HCT116 (cell line): ENCODE results near the gene NDUFA11. TPM values are rescaled to one million over a fixed set of nuclear protein-coding genes. Genes with fewer than 3 reads are reported as not detected.

Experiments
- ATAC-seq: fragments of 200-7000 bp; cut with Tn5 transposase; 2 replicates; pipeline ENCODE4 v1.9.1; 2020; ENCODE audit warnings: mild to moderate bottlenecking, moderate library complexity
- BruUV-seq: library from RNA; stranded (reverse); fragments of 400-500 nt; replicated peaks from 2 replicates; lab custom pipeline; 2021; lab: Mats Ljungman, UMichigan
- CTCF ChIA-PET: fragments of 300-600 bp; sonication (Branson Sonifier 250); formaldehyde crosslinking; loops from one replicate; lab custom pipeline; 2021; ENCODE audit warnings: antibody characterized with exemption; lab: Charles Lee
- POLR2A ChIA-PET: fragments of 300-600, 350-600 bp; sonication (Branson Sonifier 250); formaldehyde crosslinking; loops from one replicate; lab custom pipeline; 2021; ENCODE audit warnings: antibody characterized with exemption; lab: Charles Lee
- RAD21 ChIA-PET, 2 experiments: fragments of 300-600 bp; sonication (Branson Sonifier 250); formaldehyde crosslinking; loops; one replicate each; lab custom pipeline; 2023; ENCODE audit warnings: low total read pairs in 2 of 2; ENCODE audit not compliant: uncharacterized antibody in 2 of 2, unreplicated experiment in 2 of 2, low non-redundant PET in 1 of 2; lab: Charles Lee
- DNase-seq: peaks from one replicate; pipeline ENCODE4 v3.0.0-alpha.2; 2010; ENCODE audit warnings: low read depth, low spot score
- H2AFZ ChIP-seq: fragments of 200-600 bp; shearing (Covaris generic), sonication (generic); 2 replicates; pipeline ENCODE4 v1.6.1; 2017; ENCODE audit warnings: low read depth, mixed run types, mixed read lengths, antibody characterized with exemption, low read length; ENCODE audit not compliant: poor library complexity, severe bottlenecking
- H3K27ac ChIP-seq: 2 replicates; pipeline ENCODE4 v1.5.1; 2012; ENCODE audit warnings: low read depth, low read length
- H3K27me3 ChIP-seq: fragments of 200-600 bp; sonication (generic); 2 replicates; pipeline ENCODE4 v1.6.1; 2016; ENCODE audit warnings: mixed run types, low read length, mixed read lengths; ENCODE audit not compliant: insufficient read depth
- H3K36me3 ChIP-seq, 2 experiments: fragments of 200-500 bp in 1 of 2; fragments of 200-600 bp in 1 of 2; sonication (Bioruptor generic) in 1 of 2; sonication (generic) in 1 of 2; 2 replicates each; pipeline versions ENCODE4 v1.5.1 to v1.6.1; 2014 to 2016; ENCODE audit warnings: low read length in 2 of 2, inconsistent platforms in 1 of 2, mixed read lengths in 1 of 2, mixed run types in 1 of 2; ENCODE audit not compliant: insufficient read depth in 2 of 2, control insufficient read depth in 1 of 2
- H3K4me1 ChIP-seq, 2 experiments: fragments of 200-600 bp in 1 of 2; sonication (generic) in 1 of 2; 2 replicates each; pipeline versions ENCODE4 v1.5.1 to v1.6.1; 2012 to 2017; ENCODE audit warnings: low read length in 2 of 2, inconsistent platforms in 1 of 2, mild to moderate bottlenecking in 1 of 2, mixed read lengths in 1 of 2, mixed run types in 1 of 2, moderate library complexity in 1 of 2; ENCODE audit not compliant: insufficient read depth in 2 of 2, control insufficient read depth in 1 of 2
- H3K4me2 ChIP-seq: fragments of 200-600 bp; sonication (generic); 2 replicates; pipeline ENCODE4 v1.6.1; 2017; ENCODE audit warnings: mixed run types, low read length, mixed read lengths
- H3K4me3 ChIP-seq, 2 experiments: fragments of 200-600 bp in 1 of 2; sonication (generic) in 1 of 2; replicated peaks in 1 of 2; 2 replicates each; pipeline ENCODE4 v1.5.1; 2011 to 2016; ENCODE audit warnings: low read length in 2 of 2, control low read depth in 1 of 2, low read depth in 1 of 2, mild to moderate bottlenecking in 1 of 2, mixed read lengths in 1 of 2, mixed run types in 1 of 2
- H3K79me2 ChIP-seq: fragments of 200-600 bp; sonication (generic); 2 replicates; pipeline ENCODE4 v1.6.1; 2017; ENCODE audit warnings: mild to moderate bottlenecking, mixed run types, low read length, moderate library complexity, mixed read lengths; ENCODE audit not compliant: insufficient read depth
- H3K9ac ChIP-seq: fragments of 200-600 bp; sonication (generic); 2 replicates; pipeline ENCODE4 v1.6.1; 2016; ENCODE audit warnings: low read length, mixed read lengths
- H3K9me2 ChIP-seq: fragments of 200-600 bp; sonication (generic), shearing (Covaris generic); 2 replicates; pipeline ENCODE4 v1.6.1; 2017; ENCODE audit warnings: mixed run types, mild to moderate bottlenecking, moderate library complexity; ENCODE audit not compliant: insufficient read depth
- H3K9me3 ChIP-seq, 2 experiments: fragments of 200-500 bp in 1 of 2; fragments of 200-600 bp in 1 of 2; sonication (Bioruptor generic) in 1 of 2; sonication (generic) in 1 of 2; 2 replicates each; pipeline ENCODE4 v1.6.1; 2014 to 2017; ENCODE audit warnings: low read length in 2 of 2, mixed read lengths in 2 of 2, inconsistent platforms in 1 of 2, low read depth in 1 of 2, mild to moderate bottlenecking in 1 of 2, mixed run types in 1 of 2, moderate library complexity in 1 of 2; ENCODE audit not compliant: control insufficient read depth in 1 of 2, insufficient read depth in 1 of 2
- H4K20me1 ChIP-seq: fragments of 200-600 bp; sonication (generic), shearing (Covaris generic); 2 replicates; pipeline ENCODE4 v1.6.1; 2017; ENCODE audit warnings: mixed run types, mild to moderate bottlenecking, moderate library complexity; ENCODE audit not compliant: insufficient read depth
- EGR1 ChIP-seq: IDR thresholded peaks from 2 replicates; pipeline ENCODE4 v1.6.1; 2012; ENCODE audit warnings: low read depth
- ELF1 ChIP-seq: IDR thresholded peaks from 2 replicates; pipeline ENCODE4 v1.6.1; 2012; ENCODE audit warnings: low read depth, borderline replicate concordance
- EZH2 ChIP-seq: fragments of 200-600 bp; sonication (generic); IDR thresholded peaks from 2 replicates; pipeline ENCODE4 v1.6.1; 2017; ENCODE audit warnings: antibody characterized with exemption, mixed run types
- EZH2phosphoT487 ChIP-seq: fragments of 200-600 bp; IDR thresholded peaks from 2 replicates; pipeline ENCODE4 v1.6.1; 2018; ENCODE audit warnings: antibody characterized with exemption, borderline replicate concordance
- JUND ChIP-seq: IDR thresholded peaks from 2 replicates; pipeline ENCODE4 v1.6.1; 2012
- POLR2AphosphoS5 ChIP-seq: IDR thresholded peaks from 2 replicates; pipeline ENCODE4 v1.6.1; 2011; ENCODE audit warnings: mild to moderate bottlenecking, low read depth, low read length, moderate library complexity
- SIN3A ChIP-seq: IDR thresholded peaks from 2 replicates; pipeline ENCODE4 v1.6.1; 2012; ENCODE audit warnings: low read depth
- TCF7L2 ChIP-seq: IDR thresholded peaks from 2 replicates; pipeline ENCODE4 v1.7.0; 2011; ENCODE audit warnings: borderline replicate concordance, inconsistent platforms; ENCODE audit not compliant: insufficient read depth, insufficient read length; ENCODE audit errors: extremely low read depth
- YY1 ChIP-seq: IDR thresholded peaks from 2 replicates; pipeline ENCODE4 v1.6.1; 2011; ENCODE audit warnings: low read length, low read depth, moderate library complexity, mild to moderate bottlenecking; ENCODE audit not compliant: insufficient replicate concordance; ENCODE audit errors: extremely low read depth
- ZFX ChIP-seq: fragments of 450-650 bp; IDR thresholded peaks from 2 replicates; pipeline ENCODE4 v1.6.1; 2017
- ZNF274 ChIP-seq: fragments of 200-500 bp; sonication (Bioruptor generic); IDR thresholded peaks from 2 replicates; pipeline ENCODE4 v1.6.1; 2014; ENCODE audit warnings: mild to moderate bottlenecking, low read depth, low read length, inconsistent platforms
- intact Hi-C: fragments of 100-400 bp; cut with micrococcal nuclease; formaldehyde crosslinking; loops from 2 replicates; pipeline ENCODE4 v1.10.0; 2022
- total RNA-seq: library from RNA; stranded (reverse); gene quantifications from one replicate; pipeline ENCODE4 v1.2.1, GENCODE V29; 2021; ENCODE audit not compliant: unreplicated experiment
- TF ChIP-seq, protein P1 (sequence below): IDR thresholded peaks from 2 replicates; pipeline ENCODE4 v1.6.1; 2011; ENCODE audit warnings: mild to moderate bottlenecking, low read length, moderate library complexity; ENCODE audit not compliant: insufficient replicate concordance; ENCODE audit errors: extremely low read depth
- TF ChIP-seq, protein P2 (sequence below), 3 experiments: fragments of 200-600 bp in 1 of 3; sonication (generic) in 1 of 3; IDR thresholded peaks in 2 of 3; conservative IDR thresholded peaks in 1 of 3; 2 replicates each; pipeline ENCODE4 v1.5.1; 2012 to 2017; ENCODE audit warnings: low read depth in 2 of 3, low read length in 2 of 3, antibody characterized with exemption in 1 of 3, borderline replicate concordance in 1 of 3, control low read depth in 1 of 3, mild to moderate bottlenecking in 1 of 3, mixed read lengths in 1 of 3, mixed run types in 1 of 3, moderate library complexity in 1 of 3; ENCODE audit not compliant: insufficient read depth in 1 of 3
- TF ChIP-seq, protein P3 (sequence below): IDR thresholded peaks from 2 replicates; pipeline ENCODE4 v1.6.1; 2012

The NDUFA11 gene
- total RNA-seq, 1 experiment from 2014 or later, result 311 TPM

DNA sequence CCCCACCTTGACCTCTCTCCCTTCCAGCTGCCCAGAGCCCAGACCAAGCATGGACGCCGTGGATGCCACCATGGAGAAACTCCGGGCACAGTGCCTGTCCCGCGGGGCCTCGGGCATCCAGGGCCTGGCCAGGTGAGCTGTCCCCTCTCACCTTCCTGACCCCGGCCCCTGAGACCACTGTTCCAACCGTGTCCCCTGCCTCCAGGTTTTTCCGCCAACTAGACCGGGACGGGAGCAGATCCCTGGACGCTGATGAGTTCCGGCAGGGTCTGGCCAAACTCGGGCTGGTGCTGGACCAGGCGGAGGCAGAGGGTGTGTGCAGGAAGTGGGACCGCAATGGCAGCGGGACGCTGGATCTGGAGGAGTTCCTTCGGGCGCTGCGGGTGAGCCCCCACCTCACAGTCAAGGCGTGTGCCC lies 10.8 kb upstream of the NDUFA11 start:
- RAD21 ChIA-PET, result no interaction called here
- Histone ChIP-seq H3K4me1 (no peaks in the 10 kb centered on the region), H3K4me3 (no peak overlapping the region), H3K27ac (no peak overlapping the region), H3K27me3 (no peaks in the 10 kb centered on the region), H3K9me2 (no peaks in the 10 kb centered on the region), H3K4me2 (no peak overlapping the region), H3K79me2 (no peaks in the 10 kb centered on the region), H3K9ac (no peak overlapping the region), H4K20me1 (no peaks in the 10 kb centered on the region), H3K9me3 (no peaks in the 10 kb centered on the region), H2AFZ (no peak overlapping the region), H3K36me3 (peaks cover 3 to 13% of the 10 kb centered on the region in 2 experiments; a peak in 2 of 4 replicates)
- BruUV-seq, result no TSS peak
- no peak for TF ChIP-seq ZFX
- TF ChIP-seq EZH2, result no peak
- TF ChIP-seq ZNF274, result no peak
- TF ChIP-seq, protein P1, sequence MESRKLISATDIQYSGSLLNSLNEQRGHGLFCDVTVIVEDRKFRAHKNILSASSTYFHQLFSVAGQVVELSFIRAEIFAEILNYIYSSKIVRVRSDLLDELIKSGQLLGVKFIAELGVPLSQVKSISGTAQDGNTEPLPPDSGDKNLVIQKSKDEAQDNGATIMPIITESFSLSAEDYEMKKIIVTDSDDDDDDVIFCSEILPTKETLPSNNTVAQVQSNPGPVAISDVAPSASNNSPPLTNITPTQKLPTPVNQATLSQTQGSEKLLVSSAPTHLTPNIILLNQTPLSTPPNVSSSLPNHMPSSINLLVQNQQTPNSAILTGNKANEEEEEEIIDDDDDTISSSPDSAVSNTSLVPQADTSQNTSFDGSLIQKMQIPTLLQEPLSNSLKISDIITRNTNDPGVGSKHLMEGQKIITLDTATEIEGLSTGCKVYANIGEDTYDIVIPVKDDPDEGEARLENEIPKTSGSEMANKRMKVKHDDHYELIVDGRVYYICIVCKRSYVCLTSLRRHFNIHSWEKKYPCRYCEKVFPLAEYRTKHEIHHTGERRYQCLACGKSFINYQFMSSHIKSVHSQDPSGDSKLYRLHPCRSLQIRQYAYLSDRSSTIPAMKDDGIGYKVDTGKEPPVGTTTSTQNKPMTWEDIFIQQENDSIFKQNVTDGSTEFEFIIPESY, result no peak
- TF ChIP-seq SIN3A, result no peak
- no peak for TF ChIP-seq ELF1
- TF ChIP-seq JUND, result no peak
- TF ChIP-seq EZH2phosphoT487, result no peak
- TF ChIP-seq POLR2AphosphoS5, result no peak
- no peak for TF ChIP-seq YY1
- TF ChIP-seq, protein P2, sequence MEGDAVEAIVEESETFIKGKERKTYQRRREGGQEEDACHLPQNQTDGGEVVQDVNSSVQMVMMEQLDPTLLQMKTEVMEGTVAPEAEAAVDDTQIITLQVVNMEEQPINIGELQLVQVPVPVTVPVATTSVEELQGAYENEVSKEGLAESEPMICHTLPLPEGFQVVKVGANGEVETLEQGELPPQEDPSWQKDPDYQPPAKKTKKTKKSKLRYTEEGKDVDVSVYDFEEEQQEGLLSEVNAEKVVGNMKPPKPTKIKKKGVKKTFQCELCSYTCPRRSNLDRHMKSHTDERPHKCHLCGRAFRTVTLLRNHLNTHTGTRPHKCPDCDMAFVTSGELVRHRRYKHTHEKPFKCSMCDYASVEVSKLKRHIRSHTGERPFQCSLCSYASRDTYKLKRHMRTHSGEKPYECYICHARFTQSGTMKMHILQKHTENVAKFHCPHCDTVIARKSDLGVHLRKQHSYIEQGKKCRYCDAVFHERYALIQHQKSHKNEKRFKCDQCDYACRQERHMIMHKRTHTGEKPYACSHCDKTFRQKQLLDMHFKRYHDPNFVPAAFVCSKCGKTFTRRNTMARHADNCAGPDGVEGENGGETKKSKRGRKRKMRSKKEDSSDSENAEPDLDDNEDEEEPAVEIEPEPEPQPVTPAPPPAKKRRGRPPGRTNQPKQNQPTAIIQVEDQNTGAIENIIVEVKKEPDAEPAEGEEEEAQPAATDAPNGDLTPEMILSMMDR (IDR thresholded peaks at IDR 0.05 in 2 of 3, conservative IDR thresholded peaks at IDR 0.05 in 1 of 3; ENCODE audit: borderline replicate concordance in 1 of 3, insufficient read depth in 1 of 3, low read depth in 2 of 3, low read length in 2 of 3), result no peak
- no peak for TF ChIP-seq EGR1
- TF ChIP-seq, protein P3, sequence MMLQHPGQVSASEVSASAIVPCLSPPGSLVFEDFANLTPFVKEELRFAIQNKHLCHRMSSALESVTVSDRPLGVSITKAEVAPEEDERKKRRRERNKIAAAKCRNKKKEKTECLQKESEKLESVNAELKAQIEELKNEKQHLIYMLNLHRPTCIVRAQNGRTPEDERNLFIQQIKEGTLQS, result no peak
- no peak for TF ChIP-seq TCF7L2
- ATAC-seq (peak; percentile 25; the same call in 1 of the 2 replicates), DNase-seq (no peak)
- CTCF ChIA-PET, result no interaction called here
- intact Hi-C loops, result no loop called here
- POLR2A ChIA-PET, result no interaction called here
